Measurements from ENCODE around the gene NPM3. TPM values are rescaled to one million over a fixed set of nuclear protein-coding genes. Genes with fewer than 3 reads are reported as not detected.

NPM3 gene
- total and polyA plus RNA-seq, 2 of the 13 experiments (the other 11 are each of a cell fraction or from before 2014, with no cell fraction given): 47.6 to 129 TPM

DNA sequence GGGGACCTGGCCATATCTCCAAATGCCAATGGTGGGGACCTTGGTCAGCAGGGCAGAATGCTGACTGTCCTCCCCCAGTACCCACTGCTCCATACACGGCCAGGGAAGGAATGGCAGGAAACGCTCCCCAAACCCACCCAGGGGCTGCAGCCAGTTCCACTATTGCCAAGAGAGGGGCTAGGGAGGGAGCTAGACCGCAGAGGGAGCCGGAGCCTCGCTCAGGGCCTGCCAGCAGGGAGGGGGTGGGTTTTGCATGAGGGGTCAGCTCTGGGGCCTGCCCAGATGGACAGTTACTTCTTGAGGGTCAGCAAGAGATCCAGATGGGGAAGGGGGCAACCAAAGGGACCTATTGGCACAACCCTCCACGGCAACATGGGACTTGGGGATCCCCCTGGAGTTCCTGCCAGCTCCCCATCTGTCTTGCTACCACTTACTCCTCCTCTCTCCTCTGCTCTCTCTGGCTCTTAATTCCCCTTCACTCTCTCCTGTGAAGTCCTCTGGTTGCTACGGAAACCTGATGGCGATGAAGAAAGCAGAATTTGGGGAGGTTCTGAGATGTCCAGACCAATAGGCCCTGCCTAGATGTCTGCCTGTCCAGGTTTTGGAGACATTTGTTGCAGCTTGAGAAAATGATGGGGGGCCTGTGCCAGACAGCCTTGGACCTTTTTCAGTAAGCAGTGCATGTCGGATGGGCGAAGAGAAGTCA lies 20.0 kb downstream of the NPM3 start:
- H2AFZ ChIP-seq (ENCODE audit: low read length): no peak overlapping the region
- ChIA-PET CTCF (ENCODE audit: low intra/inter-chr PET ratio, low total read pairs) (no interaction called here), POLR2A (no interaction called here)
- ATAC-seq (no peak), DNase-seq (ENCODE audit: low spot score) (no peak), FAIRE-seq (no peak)
- H3K27me3 ChIP-seq (ENCODE audit: control insufficient read depth in 1 of 2, insufficient read depth in 2 of 2, low read length in 2 of 2): peaks cover 14 to 89% of the 10 kb centered on the region in 2 experiments
- in situ Hi-C loops (cut with HindIII; ENCODE audit: extremely low pct_ligation_motif_present, low pct_unique_long_range_greater_than_20kb) (no loop called here), intact Hi-C loops (cut with micrococcal nuclease; ENCODE audit: unreplicated experiment) (no loop called here)
- H3K79me2 ChIP-seq (ENCODE audit: insufficient read depth, low read length): no peaks in the 10 kb centered on the region
- BruUV-seq (replicated peaks): no TSS peak
- no peaks in the 10 kb centered on the region for H3K4me1 ChIP-seq (ENCODE audit: insufficient read depth, low read length)
- H3K9me3 ChIP-seq (ENCODE audit: low read length): no peaks in the 10 kb centered on the region
- no peak overlapping the region for H3K27ac ChIP-seq (ENCODE audit: extremely low read length, insufficient read depth, low read length)
- H3K36me3 ChIP-seq (replicated peaks in 1 of 2; ENCODE audit: control insufficient read depth in 1 of 2, insufficient read depth in 2 of 2, low read length in 2 of 2): no peaks in the 10 kb centered on the region
- no peak overlapping the region for H3K9ac ChIP-seq (ENCODE audit: insufficient read depth, low read depth, low read length)
- no peak overlapping the region for H3K4me3 ChIP-seq (replicated peaks in 1 of 3; ENCODE audit: insufficient read depth in 1 of 3, low read depth in 2 of 3, low read length in 3 of 3)
- no peak overlapping the region for H3K4me2 ChIP-seq (ENCODE audit: low read depth, low read length)
- TF ChIP-seq, protein P1, sequence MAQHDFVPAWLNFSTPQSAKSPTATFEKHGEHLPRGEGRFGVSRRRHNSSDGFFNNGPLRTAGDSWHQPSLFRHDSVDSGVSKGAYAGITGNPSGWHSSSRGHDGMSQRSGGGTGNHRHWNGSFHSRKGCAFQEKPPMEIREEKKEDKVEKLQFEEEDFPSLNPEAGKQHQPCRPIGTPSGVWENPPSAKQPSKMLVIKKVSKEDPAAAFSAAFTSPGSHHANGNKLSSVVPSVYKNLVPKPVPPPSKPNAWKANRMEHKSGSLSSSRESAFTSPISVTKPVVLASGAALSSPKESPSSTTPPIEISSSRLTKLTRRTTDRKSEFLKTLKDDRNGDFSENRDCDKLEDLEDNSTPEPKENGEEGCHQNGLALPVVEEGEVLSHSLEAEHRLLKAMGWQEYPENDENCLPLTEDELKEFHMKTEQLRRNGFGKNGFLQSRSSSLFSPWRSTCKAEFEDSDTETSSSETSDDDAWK (CRISPR knock-in tag; IDR thresholded peaks at IDR 0.05): no peak
- TF ChIP-seq PPARG (CRISPR knock-in tag; conservative IDR thresholded peaks at IDR 0.05) (no peak), ZNF841 (CRISPR knock-in tag; IDR thresholded peaks at IDR 0.05; ENCODE audit: borderline replicate concordance) (no peak), TBL1XR1 (IDR thresholded peaks at IDR 0.05; ENCODE audit: borderline replicate concordance, low read length, partially characterized antibody) (no peak), ZNF329 (CRISPR knock-in tag; IDR thresholded peaks at IDR 0.05; ENCODE audit: low read depth) (no peak), SNAPC2 (CRISPR knock-in tag; IDR thresholded peaks at IDR 0.05) (no peak), AKAP8 (CRISPR knock-in tag; IDR thresholded peaks at IDR 0.05) (no peak), EHMT2 (IDR thresholded peaks at IDR 0.05; ENCODE audit: borderline replicate concordance, low read depth, low read length) (no peak), SIX1 (CRISPR knock-in tag; IDR thresholded peaks at IDR 0.05; ENCODE audit: borderline replicate concordance) (no peak)
- TF ChIP-seq, protein P2, sequence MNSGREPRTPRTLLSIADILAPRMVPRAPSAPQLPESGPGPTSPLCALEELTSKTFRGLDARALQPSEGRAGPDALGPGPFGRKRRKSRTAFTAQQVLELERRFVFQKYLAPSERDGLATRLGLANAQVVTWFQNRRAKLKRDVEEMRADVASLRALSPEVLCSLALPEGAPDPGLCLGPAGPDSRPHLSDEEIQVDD (CRISPR knock-in tag; IDR thresholded peaks at IDR 0.05; ENCODE audit: borderline replicate concordance): no peak
- no peaks in the 10 kb centered on the region for H4K20me1 ChIP-seq (ENCODE audit: insufficient read depth, low read length)
- WGBS (ENCODE audit: low lambda C conversion rate): 25% methylated on average over 9 of the region's 10 CpGs

Data from HepG2 (cell line).